Mucosa of gallbladder (tissue), 1 donor: ENCODE data around the gene IL17RB. TPM values are rescaled to one million over a fixed set of nuclear protein-coding genes. Genes with fewer than 3 reads are reported as not detected.

Experiments used
- DNase-seq: peaks from one replicate; pipeline ENCODE4 v3.0.0-alpha.2; 2020; ENCODE audit warnings: low spot score
- total RNA-seq: library from RNA; stranded (reverse); gene quantifications from one replicate; pipeline ENCODE4 v1.2.1, GENCODE V29; 2021
- donor health status: DM: no; HTN: no; CAD: no.

The IL17RB gene
- total RNA-seq, 1 donor from 2014 or later: 13.3 TPM

DNA sequence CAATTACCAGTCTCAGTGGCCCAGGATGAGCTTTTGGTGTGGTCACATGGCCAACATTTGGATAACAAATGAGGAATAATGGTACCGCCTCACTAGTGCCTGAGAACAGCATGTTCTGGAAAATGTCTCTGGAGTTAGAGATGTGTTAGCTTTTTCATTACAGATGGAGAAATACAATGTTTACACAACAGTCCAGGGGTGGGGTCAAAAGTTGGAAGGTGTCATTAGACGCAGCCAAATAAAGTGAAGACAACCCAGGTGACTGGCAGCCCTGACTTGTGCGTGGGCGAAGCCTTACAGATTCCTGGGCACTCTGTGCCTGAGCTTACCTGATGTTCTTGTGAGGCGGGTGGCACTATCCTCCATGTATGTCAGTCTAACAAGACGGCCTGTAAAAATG lies 12.8 kb downstream of the IL17RB start:
- no peak for DNase-seq

DNA sequence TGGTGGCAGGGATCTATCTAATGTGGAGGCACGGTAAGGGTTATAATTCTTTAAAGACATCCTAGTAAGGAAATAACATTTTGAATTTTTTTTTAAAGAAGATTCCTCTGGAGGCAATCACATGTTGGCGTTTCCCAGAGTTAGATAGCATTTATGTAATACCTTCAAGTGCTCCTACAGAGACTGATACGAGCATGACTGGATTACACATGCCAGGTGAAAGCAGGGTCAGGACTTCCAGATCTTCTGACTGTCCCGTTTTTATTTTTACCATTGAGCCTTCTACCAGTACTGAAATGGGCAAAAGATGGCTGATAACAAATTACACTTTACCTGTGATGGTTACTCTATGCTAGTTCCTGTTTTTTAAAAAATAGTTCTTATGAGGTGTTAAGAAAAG lies 13.8 kb downstream of the IL17RB start:
- no peak for DNase-seq

DNA sequence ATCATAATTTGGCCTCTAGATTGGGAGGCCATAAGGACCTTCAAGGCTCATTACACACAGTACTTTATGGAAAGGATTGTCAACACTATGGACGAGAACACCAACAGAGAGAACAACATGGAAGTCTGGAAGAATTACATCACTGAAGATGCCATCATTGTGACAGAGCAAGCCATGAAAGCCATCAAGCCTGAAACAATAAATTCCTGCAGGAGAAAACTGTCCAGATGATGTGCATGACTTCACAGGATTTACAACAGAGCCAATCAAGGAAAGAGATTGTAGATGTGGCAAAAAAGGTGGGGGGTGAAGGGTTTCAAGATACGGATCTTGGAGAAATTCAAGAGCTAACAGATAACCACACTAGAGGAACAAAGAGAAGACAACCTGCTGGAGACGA lies 15.9 kb downstream of the IL17RB start:
- no peak for DNase-seq

DNA sequence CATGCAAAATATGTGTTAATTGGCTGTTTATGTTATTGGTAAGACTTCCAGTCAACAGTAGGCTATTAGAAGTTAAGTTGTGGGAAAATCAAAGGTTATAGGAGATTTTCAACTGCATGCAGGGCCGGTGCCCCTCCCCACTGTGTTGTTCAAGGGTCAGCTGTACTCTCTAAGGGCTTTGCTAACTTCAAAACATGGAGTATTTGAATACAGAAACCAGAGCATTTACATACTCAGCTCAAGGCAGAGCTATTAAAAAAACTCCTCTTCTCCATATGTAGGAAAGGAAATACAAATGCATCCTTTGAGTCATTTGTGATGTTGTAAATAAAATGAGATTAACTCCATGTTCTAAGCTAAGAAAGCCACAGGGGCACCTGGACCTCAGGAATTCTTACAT lies 16.8 kb downstream of the IL17RB start:
- no peak for DNase-seq

DNA sequence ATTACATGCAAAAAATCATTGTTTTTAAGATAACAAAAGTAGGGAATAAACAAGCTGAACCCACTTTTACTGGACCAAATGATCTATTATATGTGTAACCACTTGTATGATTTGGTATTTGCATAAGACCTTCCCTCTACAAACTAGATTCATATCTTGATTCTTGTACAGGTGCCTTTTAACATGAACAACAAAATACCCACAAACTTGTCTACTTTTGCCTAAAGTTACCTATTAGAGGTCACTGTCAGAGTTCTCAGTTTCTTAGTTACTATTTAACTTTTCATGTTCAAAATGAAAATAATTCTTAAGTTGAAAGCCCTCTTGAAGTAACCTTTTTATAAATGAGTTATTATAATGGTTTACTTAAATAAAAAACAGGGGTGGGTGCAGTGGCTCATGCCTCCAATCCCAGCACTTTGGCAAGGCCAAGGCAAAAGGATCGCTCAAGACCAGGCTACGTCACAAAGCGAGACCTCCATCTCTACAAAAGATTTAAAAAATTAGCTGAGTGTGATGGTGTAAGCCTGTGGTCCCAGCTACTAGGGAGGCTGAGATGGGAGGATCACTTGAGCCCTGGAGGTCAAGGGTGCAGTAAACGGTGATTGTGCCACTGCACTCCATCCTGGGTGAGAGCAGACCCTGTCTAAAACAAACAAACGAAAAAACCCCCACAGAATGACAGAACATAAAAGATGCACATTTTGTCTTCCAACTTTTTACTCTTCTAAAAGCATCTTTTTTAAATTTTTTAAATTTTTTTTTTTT lies 19.5 kb downstream of the IL17RB start:
- no peak for DNase-seq

DNA sequence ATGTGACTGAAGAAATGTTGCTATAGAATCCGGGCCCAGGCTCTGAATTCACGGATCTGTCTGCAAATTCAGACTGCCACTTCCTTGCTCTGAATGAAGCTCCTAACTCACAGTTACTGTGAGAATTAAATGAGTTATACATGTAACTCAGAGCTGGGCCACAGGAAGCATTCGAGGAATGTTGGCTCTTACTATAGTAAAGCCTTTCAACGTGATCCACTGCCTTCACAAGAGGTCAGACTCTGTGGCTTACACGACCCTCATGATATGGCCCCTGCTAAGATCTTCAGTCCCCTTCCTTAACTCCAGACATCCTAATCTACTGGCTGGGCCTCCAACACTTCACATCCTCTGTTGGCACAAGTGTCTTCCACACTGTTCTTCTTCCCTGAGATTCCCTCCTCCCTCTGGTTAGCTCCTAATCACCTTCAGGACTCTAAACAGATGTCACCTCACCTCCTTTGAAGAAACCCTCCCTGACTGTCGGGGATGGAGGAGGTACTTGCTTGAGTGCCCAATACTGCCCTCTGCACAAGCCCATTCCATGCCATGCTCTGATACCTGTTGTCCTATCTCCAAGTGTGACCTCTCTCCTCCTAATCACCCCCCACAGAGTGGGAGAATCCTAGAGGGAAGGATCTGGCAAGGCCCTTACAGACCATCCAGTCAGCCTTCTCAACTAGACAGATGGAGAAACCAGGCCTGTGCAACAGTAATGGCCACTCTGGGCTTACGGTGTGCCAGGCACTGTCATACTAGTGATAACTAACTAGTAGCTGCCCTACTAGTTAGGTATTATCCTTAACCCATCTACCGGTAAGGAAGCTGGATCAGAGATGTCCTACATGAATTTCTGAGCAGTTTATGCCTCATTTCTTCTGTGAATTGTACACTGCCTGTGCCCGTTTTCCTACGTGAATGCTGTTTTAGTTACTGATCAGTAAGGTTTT lies 34.3 kb downstream of the IL17RB start:
- DNase-seq: no peak

DNA sequence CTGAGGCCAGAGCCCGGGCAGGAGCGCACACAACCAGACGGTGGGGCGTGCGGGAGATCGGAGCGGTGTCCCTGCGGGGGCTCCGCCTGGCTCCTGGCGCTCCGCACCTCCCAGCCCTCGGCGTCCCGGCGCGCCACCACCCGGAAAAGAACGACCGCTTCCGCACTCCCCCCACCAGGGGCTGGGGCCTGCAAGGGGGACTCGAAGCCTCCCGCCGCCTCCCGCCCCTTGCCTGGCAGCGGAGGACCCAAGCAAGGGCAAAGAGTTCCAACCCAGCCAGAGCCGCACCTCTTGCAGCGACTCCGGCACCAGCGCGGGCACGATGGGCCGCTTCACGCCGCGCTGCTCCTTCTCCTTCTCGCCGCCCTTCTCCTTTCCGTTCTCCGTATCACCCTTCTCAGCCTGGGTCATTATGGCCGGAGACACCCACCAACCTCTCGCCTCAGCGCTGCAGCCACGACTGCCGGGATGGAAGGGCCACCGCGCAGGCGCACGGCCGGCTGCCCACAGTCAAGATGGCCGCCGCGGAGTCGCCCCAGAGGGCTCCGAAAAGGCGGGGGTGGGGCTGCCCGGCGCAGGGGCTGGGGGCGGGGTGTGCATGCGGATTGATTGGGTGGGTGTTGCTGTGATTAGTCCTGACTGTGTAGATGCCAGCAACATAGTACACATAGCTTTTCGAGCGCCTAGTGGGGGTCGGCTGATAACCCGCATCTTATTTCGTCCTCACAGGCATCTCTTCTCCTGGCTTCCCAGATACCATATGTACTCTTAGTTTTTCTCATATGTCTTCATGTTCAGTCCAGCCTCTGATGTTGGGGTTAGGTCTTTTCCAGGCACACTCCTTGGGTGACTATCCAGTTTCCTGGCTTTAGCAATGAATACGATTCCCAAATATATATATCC lies 35.6 kb downstream of the IL17RB start, which contains the start of gene ACTR8:
ACTR8 (minus strand) TSS at position 462 of the 903 bp plus-strand sequence; CDS start at position 411, 51 bp downstream.
- DNase-seq: peak; percentile 80

DNA sequence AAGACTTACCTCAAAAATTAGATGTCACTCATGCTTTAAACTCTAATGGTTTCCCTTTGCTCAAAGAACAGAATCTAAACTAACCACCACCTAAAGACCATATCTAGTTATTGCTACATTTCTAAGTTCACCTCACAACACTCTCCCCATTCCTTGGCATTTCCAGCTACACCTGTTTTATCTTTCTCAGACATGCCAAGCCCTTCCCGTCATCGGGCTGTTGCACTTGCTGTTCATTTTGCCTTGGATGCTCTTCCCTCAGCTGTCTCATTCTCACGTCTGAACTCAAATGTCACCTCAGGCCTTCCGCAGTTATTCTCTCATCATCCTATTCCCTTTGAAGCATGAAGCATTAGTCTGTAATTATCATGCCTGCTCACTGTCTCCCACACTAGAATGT lies 36.6 kb downstream of the IL17RB start:
- no peak for DNase-seq

DNA sequence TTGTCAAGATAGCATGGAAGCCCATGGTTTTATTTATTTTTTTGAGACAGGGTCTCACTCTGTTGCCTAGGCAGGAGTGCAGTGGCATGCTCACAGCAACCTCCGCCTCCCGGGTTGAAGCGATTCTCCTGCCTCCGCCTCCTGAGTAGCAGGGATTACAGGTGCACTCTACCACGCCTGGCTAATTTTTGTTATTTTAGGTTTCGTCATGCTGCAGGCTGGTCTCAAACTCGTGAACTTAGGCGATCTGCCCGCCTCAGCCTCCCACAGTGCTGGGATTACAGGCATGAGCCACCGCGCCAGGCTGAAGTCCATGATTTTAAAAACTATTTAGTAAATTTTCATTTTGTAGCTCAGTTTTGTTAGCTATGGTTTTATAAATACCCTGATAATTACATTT lies 38.3 kb downstream of the IL17RB start:
- no peak for DNase-seq

DNA sequence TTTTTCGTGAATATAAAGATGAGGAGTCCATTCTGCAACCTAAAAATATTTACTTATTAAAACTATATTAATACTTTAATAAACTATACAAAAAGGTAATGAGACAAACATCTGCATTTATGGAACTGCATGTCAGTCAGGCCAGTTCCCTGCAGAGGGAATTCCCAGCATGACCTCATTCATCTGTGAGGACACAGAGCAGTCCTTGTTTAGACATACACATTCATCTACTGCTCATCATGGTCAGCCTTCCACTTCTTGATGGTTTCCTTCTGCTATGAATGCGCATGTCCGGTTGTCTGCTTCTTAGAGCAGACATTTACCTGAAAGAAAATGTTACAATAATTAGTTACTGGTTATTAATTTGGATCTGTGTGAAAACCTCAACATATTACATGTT lies 38.9 kb downstream of the IL17RB start:
- DNase-seq: no peak

DNA sequence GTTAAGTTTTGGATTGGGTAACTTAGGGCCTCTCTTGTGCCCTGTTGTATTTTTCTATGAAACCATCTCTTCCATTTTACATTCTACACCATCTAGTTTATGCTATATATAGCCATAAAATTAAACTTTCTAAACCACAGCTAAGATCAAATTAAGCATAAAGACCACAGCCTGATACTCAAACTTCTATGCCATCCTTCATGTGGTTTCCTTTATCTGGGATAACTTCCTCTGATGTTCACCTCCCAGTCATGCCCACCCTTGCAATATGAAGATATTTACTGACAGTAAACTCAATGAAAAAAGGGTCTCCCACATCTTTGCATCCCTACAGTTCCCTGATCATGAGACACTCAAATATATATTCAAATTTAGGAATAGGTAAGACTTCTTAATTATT lies 41.1 kb downstream of the IL17RB start:
- DNase-seq: no peak

DNA sequence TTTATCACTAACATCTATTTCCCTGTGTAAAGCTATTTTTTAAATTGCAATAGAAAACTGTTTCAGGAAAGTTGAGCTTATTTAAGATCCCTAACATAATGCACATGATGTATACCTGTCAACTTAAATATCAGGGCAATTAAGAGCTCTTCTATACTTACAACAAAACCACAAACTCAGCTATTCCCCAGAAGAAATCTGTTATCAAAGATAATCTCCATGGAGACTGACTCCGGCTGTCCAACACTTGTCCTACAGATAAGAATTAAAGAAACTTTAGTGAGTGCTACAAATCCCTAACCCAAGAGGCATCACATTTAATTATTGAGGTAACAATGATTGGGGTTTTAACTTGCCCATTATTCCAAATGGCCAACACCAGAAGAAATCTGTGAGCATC lies 41.9 kb downstream of the IL17RB start:
- no peak for DNase-seq

DNA sequence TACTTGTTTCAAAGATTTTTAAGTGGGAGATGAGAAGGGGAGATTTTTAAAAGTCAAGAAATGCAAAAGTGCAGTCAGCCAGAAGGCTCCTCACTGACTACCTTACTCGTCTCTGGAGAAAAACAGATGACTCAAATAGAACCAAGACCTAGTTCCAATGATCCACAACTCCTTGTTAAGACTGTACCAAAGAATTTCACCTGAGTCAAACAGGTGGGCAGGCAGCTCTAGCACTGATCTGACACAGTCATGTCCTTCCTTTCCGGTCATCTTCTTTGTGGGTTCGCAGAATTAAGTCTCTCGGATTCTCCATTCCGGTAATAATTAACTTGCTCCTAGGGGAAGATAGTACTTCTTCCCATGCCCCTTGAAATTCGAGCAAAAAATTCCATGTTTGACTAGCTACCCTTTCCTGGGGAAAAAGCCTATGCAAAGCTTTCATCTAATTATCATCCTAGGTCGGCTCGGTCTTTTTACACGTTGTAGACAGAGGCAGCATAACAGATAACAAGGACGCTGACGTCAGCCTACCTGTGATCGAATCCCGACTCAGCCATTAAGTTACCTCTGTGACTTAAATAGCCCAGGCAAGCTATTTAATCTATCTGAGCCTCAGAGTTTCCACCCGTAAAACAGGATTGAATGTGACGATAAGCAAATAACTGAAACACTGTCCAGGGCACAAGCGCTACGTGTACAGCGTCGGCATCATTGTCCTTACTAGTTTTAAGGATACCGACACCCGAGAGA lies 44.5 kb downstream of the IL17RB start:
- DNase-seq: peak; percentile 20

DNA sequence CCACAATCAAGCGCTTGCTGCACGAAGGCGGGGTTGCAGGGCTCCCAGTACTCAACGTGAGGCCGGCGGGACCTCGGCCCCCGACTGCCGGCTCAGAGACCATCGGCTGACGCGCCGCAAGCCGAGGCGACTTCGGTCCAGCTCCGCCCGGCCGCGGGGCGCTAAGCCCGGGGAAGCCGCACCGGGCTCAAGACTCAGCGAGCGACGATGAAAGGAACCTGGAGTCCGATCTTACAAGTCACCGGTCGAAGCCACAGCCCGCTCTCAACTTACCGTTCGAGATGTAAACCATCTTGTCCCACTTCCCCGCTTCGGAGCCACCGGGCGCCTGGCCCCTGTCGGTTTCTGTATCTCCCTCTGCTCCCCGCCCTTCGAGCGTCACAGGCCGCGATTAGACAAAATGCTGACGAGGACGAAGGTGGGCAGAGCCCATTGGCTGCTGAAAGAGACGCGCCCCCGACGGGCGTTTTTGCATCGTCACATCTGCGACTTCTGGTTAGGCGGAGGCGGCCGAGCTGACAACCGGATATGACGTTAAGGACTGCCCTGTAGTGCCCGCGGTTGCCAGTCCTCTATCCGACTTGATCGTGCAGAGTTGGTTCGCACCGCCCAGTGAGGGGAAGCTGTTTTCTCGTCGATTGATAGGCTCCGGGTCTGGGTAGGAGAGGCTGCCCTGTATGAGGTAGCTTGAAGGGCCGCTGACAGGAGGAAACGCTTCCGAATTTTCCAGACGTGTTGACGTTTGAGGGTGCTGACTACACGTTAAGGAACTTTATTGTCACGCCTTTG lies 45.3 kb downstream of the IL17RB start, which contains the start of gene SELENOK:
SELENOK (minus strand) TSS at position 363 of the 789 bp plus-strand sequence.
- peak; percentile 99 for DNase-seq

DNA sequence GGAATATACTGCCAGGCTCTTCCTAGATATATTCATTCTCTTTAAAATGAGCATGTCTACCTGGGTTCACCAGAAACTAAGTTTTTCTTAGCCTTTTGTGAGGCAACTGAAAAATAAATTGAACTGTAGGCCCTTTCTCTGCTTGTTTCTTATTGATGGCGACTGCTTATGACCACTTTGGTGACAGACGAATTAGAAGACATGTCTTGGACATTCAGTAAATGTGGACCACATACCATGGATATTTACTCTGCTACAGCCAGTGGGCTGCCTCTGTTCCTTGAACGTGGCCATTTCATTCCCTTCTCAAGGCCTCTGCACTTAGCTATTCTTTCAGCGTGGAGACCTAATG lies 45.9 kb downstream of the IL17RB start:
- no peak for DNase-seq

DNA sequence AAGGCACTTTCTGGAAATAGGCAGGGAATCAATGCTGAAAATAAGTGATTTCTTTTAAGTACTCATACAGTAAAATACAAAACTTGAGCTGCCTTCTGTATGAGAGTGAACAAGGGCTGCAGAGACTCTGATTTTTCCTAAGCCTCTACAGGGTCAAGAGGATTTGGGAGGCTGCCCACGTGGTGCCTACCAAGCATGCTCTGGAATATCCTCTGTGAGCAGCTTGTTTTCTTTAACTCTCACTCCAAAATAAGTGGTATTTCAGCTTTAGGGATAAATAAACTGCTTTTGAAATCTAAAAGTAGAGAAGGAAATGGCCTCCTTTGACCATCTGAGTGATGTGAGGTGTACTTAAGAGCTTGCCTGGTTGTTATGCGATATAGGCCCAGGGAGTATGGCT lies 53.4 kb downstream of the IL17RB start:
- DNase-seq: no peak

DNA sequence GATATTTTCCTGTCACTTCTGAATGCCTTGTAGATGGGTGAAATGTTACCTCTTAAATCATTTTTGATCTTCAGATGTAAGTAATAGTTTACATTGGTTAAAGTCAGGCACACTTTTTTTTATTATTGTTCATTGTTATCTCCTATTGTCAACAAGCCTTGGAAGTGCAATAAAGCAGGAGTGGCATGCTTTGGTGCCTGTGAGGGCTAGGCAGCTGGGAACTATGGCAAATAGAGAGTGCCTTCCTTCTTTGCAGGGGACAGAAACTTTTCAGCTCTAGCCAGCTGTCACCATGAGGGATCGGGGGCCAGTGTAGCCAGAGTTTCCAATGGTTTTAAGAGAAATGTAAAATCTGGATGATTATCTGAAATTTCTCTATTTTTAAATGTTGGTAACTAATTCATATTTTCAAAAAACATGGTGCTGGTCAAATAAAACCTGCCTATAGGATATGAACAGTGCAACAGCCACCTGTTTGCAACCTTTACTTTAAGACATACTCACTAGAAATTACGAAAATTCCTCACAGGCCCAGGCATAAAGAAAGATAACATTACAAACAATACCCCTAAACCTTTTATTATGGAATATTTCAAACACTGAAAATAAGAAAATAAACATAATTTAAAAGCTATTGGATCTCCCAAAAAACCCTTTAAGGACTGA lies 54.4 kb downstream of the IL17RB start:
- DNase-seq: no peak

DNA sequence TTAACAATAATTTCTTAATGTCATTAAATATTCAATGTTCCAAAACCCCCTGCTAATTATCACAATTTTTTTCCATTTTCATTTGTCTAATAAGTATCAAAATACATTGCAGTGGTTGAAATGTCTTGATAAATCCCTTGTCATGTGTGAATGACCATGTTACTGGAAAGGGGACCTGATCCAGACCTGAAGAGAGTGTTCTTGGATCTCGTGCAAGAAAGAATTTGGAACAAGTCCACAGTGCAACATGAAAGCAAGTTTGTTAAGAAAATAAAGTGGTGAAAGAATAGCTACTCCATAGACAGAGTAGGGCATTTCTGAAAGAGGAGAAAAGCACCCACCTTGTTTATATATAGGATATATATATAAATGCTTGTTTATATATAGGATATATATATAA lies 55.7 kb downstream of the IL17RB start:
- DNase-seq: no peak

DNA sequence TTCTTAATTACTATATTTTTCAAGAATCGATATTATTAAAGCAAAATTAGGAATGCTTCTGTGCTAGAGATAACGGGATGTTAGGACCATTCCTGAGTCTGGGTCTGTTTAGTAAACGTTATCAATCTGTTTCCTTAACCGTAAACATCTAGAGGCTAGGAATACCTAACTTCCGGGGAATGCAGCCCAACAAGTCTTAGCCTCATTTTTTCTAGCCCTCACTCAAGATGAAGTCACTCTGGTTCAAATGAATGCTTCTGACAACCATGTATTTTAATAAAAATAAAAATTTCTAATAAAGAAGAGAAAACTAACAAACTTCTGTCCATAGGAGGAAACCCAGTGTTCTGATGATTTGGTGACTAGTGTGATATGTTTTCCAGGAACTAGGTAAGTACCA lies 56.3 kb downstream of the IL17RB start:
- no peak for DNase-seq

DNA sequence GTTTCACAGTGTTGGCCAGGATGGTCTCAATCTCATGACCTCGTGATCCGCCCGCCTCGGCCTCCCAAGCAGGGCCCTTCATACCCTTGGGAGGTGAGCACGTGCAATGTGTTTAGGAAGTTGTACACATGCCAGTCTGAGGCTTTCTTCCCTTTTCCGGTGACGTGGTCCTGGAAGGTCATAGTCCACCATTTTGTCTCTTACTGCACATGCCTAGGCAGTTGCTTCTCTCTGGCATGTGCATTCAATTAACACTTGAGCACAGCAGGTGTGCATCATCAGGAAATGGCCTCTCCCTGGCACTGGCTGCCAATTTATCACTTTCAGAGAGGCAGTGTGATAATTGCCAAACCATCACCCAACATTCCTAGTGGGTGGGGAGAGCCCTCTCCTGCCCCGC lies 67.0 kb downstream of the IL17RB start:
- no peak for DNase-seq
